Stimulated activated CD8-positive, alpha-beta memory T cell treated with anti-CD3 and anti-CD28 coated beads, Interleukin-12 subunit alpha, Interleukin-12 subunit beta, amount 100 ng/mL, for 1 hour (primary cell): ENCODE measurements around the gene ARMH4.

ENCODE experiments used
- DNase-seq: peaks from one replicate; pipeline ENCODE4 v3.0.0-alpha.2; 2020; ENCODE audit warnings: low read depth

Gene ARMH4

GRCh38 chr14:58152014-58152857, at the start of gene ARMH4:
Gene ARMH4 (minus strand): TSS chr14:58152213. CDS start chr14:58139358, 12,855 bp downstream.
- DNase-seq, result peak; percentile 34

- no peak for DNase-seq
Observed at GRCh38 chr14:58200846-58201245, 48.8 kb upstream of the ARMH4 start.

GRCh38 chr14:58200480-58200841, 48.4 kb upstream of the ARMH4 start:
- no peak for DNase-seq

GRCh38 chr14:58199726-58200479, 47.9 kb upstream of the ARMH4 start, which contains the start of gene ACTR10:
Gene ACTR10 (plus strand): TSS chr14:58200149. CDS start chr14:58200218, 69 bp downstream.
- DNase-seq, result peak; percentile 76

DNA sequence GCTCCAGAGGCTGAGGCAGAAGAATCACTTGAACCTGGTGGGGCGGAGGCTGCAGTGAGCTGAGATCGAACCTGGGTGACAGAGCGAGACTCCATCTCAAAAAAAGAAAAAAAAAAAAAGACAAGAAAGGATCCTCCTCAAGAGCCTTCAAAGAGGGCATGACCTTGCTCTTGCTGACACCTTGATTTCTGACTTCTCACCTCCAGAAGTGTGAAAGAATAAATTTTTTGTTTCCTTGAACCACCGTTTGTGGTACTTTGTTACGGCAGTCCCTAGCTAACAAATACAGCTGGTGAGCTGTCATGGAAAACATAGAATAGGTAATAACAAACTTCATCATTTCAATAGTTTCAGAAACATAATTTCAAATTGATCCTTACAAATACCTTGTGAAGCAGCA, 46.1 kb upstream of the ARMH4 start:
- DNase-seq, result no peak

DNA sequence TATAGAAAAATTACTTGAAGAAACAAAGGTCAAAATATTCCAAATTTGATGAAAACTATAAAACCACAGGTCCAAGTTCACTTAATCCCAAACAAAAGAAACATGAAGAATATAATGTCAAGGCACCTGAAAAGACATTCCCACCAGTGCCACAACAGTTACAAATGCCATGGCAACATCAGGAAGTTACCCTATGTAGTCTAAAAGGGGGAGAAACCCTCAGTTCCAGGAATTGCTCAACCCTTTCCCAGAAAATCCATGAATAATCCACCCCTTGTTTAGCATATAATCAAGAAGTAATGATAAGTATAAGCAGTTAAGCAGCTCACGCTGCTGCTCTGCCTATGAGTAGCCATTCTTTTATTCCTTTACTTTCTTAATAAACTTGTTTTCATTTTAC, 44.2 kb upstream of the ARMH4 start:
- no peak for DNase-seq

- DNase-seq, result no peak
Observed at GRCh38 chr14:58193542-58193941, 41.5 kb upstream of the ARMH4 start.

DNA sequence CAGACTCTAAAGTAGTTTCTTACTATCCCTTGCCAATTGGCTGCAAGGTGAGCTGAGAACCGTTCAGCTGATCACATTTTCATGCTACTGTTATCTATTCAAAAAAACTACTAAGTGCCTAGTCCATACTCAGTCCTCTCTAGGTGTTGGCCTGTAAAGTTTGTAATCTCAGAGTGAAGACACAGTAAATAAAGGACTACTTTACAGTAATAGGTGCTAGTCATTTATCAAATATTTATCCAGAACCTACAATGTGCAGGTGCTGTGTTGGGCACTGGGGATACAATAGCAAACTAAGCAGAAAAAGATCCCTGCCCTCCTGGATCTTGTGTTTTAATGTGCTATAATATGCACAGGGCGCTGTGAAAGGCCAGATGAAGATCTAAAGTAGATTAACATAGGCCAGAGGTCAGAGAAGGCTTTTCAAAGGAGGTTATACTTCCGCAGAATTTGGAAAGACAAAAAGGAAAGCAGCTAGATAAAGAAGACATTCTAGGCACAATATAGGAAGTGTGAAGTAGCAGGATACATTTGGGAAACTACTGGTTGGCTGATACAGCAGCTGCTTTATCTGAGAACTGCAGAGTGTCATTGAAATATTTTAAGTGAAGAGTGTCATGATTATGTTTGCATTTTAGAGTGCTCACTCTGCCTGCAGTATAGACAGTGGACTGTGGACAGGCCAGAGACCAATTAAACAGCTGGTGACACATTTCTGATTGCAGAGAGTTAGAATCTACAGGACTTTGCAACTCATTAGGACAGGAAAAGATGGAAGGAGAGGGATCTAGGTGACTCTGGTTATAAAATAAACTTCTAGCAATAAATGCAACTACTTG, 40.0 kb upstream of the ARMH4 start:
- no peak for DNase-seq

DNA sequence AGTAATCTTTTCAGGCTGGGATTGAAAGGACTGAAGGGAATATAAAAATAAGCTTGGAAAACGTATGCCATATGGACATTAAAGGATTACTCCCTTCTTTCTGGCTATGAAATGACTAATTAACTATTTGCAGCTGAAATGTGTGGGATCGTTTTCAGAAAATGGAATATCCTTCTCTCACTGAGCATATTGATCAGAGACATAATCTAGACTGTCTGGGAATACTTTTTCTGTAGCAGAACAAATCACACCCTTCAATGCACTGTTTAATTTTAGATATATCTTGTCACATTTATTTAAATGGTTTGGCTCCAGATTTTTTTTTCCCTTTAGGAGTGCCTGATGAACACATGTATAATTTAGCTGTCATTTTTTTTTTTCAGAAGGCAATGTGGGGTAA, 37.2 kb upstream of the ARMH4 start:
- DNase-seq, result no peak

GRCh38 chr14:58177125-58177524, 25.1 kb upstream of the ARMH4 start:
- no peak for DNase-seq

- DNase-seq, result no peak
Observed at GRCh38 chr14:58171090-58171489, 19.1 kb upstream of the ARMH4 start.

DNA sequence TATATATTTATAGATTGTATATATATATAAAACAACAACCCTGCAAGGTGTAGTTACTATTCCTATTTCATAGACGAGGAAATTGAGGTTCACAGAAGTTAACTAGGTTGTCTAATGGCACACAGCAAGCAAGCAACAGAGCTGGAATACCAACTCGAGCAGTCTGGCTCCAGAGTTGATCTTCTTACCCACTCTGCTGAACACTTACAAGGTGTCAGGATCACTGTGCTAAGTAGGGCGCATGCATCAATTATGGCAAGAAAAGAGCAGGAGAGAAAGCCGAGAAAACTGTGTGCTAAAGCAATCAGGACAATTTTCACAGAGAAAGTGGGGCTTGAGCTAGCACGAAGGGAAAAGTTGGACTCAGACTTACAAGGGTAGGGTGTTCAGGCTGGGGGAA, 15.9 kb upstream of the ARMH4 start:
- DNase-seq, result no peak

DNA sequence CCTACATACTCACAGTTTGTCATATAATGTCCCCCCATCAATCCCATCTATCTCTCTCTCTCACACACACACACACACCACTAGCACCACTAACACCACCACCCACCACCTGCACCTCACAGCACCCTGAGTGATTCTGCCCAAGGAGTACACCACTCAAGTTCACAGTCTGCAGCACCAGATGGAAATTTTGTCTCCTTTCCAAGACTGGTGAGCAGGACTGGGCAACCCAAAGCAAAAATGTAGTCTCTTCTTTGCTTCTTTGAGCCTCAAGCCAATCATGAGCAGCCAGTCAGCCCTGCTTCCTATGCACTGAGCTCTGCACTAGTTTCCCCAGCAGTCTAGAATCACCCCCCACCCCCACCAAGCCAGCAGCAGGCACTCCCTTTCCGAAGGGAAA, 15.0 kb upstream of the ARMH4 start:
- no peak for DNase-seq

DNA sequence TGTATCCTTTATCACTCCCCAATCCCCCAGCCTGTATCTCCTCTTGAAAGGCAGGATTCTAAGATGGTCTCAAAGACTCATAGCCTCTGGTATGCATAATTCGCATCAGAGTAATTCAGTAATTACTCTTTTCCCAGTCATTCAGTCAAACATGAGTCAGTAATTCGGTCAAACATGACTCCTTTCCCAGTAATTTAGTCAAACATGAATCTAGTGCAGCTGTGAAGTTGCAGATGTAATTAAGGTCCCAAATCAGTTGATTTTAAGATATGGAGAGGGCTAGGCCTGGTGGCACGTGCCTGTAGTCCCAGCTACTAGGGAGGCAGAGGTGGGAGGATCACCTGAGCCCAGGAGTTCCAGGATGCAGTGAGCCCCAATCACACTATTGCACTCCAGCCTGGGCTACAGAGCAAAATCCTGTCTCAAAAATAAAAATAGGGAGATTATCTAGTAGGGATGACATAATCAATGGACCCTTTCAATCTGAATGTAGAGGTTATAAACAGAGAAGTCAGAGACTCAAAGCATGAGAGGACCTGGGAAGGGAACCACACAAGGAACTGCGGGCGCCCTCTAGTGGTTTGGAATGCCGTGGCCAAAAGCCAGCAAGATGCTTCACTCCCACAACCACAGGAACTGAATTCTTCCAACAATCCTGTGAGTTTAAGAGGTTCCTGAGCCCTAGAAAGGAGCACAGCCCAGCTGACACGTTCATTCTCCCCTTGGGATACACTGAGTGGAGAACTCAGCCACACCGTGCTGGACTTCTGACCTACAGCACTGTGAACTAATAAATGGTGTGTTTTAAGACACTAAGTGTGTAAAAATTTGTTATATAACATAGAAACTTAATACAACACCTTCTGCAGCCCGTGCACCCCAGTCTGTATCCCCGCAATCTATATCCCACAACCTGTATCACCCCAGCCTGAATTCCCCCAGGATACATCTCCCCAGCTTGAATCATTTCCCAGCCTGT, 14.3 kb upstream of the ARMH4 start:
- DNase-seq, result peak; percentile 67

DNA sequence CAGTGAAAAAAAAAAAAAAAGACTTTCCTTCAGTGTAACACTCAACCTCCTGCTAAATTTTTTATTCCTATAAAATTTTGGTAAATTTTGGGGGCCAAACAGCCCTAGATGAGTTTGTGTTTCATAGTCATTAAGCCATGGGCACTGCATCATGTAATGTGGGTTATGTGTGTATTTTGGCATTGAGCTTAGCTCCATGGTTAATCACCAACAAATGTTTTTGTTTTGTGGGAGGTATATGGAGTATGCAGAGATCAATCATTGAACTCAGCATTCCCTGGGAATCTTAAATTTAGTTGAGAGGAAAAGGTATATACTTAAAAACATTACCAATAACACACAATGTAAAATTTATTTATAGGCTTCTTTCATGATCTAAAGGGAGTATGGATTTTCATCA, 8.5 kb upstream of the ARMH4 start:
- no peak for DNase-seq

DNA sequence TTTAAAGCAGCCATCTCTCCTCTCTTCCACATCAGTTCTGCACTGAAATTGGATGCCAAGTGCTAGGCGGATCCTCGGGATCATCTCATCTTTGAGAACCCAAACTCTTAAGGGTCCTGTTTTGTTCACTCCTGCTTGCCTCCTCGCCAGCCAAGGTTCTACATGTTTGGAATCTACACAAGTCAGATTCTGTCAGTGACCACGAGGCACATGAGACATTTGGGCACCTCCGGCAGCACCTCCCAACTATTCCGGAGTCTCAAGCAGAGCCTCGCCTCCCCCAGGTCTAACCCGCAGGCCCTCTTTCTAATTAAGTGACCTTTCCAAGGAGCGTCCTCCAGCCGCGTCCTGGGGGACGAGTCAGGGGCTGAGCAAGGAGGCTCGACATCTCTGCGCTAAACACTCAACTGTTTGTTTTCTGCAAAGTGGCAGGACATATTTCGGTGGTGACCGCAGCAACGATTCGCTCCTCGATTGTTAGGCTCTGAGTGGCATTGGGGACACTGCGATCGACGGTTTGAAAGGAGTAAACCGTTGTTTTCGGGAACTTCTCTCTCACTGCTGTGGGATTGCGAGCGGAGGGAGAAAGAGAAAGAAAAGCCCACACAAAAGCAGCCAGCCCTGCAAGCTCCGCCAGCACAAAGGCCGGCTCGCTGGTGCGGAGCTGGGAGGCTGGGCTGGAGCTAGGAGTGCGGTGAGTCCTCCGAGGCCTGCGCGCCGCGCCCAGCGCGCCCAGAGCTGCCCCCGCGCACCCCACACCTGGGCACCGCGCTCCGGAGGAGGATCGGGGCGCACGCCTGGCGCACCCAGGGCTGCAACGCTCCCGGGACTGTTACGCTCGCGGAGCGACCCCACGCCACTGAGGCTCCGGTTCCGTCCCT, 640 bp downstream of the ARMH4 start:
- DNase-seq, result no peak

GRCh38 chr14:58150243-58150805, 1.7 kb downstream of the ARMH4 start:
- DNase-seq, result no peak

GRCh38 chr14:58149196-58149595, 2.8 kb downstream of the ARMH4 start:
- DNase-seq, result no peak

- no peak for DNase-seq
Observed at GRCh38 chr14:58146399-58146798, 5.6 kb downstream of the ARMH4 start.

GRCh38 chr14:58145936-58146335, 6.1 kb downstream of the ARMH4 start:
- DNase-seq, result no peak
